Measurements from ENCODE around the gene EMX2. TPM values are rescaled to one million over a fixed set of nuclear protein-coding genes. Genes with fewer than 3 reads are reported as not detected.

EMX2 gene
- total RNA-seq, 1 donor from 2014 or later, result 24.7 TPM

GRCh38 chr10:117568334-117568733 lies 25.8 kb downstream of the EMX2 start:
- H3K27me3 Mint-ChIP-seq, result peaks cover 41% of the 10 kb centered on the region
- H3K36me3 Mint-ChIP-seq, result no peaks in the 10 kb centered on the region
- no peak overlapping the region for H3K4me3 Mint-ChIP-seq
- peaks cover 35% of the 10 kb centered on the region for H3K4me1 Mint-ChIP-seq (ENCODE audit: unreplicated experiment)
- H3K9me3 Mint-ChIP-seq, result no peaks in the 10 kb centered on the region
- no peak overlapping the region for H3K27ac Mint-ChIP-seq
- no peak for DNase-seq (ENCODE audit: extremely low spot score, unreplicated experiment)
- TF ChIP-seq CTCF (conservative IDR thresholded peaks at IDR 0.05), result no peak

- Mint-ChIP-seq H3K27me3 (peaks cover 41% of the 10 kb centered on the region), H3K36me3 (no peaks in the 10 kb centered on the region), H3K9me3 (no peaks in the 10 kb centered on the region), H3K4me3 (no peak overlapping the region), H3K4me1 (ENCODE audit: unreplicated experiment) (peaks cover 29% of the 10 kb centered on the region), H3K27ac (no peak overlapping the region)
- TF ChIP-seq CTCF (conservative IDR thresholded peaks at IDR 0.05), result no peak
- DNase-seq (ENCODE audit: extremely low spot score, unreplicated experiment), result no peak
Observed at GRCh38 chr10:117569610-117570390, 27.3 kb downstream of the EMX2 start.

GRCh38 chr10:117570880-117571279 lies 28.3 kb downstream of the EMX2 start:
- Mint-ChIP-seq H3K4me3 (no peak overlapping the region), H3K27me3 (peaks cover 47% of the 10 kb centered on the region)

GRCh38 chr10:117574498-117575146 lies 32.1 kb downstream of the EMX2 start:
- no peak for TF ChIP-seq CTCF (conservative IDR thresholded peaks at IDR 0.05)
- DNase-seq (ENCODE audit: extremely low spot score, unreplicated experiment), result no peak
- Mint-ChIP-seq H3K36me3 (no peaks in the 10 kb centered on the region), H3K27ac (peak overlapping the region; percentile 40), H3K27me3 (peaks cover 44% of the 10 kb centered on the region), H3K9me3 (no peaks in the 10 kb centered on the region), H3K4me1 (ENCODE audit: unreplicated experiment) (peaks cover 8% of the 10 kb centered on the region), H3K4me3 (peak overlapping the region; percentile 12)

More at GRCh38 chr10:117570880-117571279, 28.3 kb downstream of the EMX2 start:
- Mint-ChIP-seq H3K36me3 (no peaks in the 10 kb centered on the region), H3K9me3 (no peaks in the 10 kb centered on the region), H3K4me1 (ENCODE audit: unreplicated experiment) (peaks cover 22% of the 10 kb centered on the region), H3K27ac (no peak overlapping the region)
- TF ChIP-seq CTCF (conservative IDR thresholded peaks at IDR 0.05), result no peak
- DNase-seq (ENCODE audit: extremely low spot score, unreplicated experiment), result no peak

GRCh38 chr10:117578490-117578889 lies 35.9 kb downstream of the EMX2 start:
- no peaks in the 10 kb centered on the region for H3K4me1 Mint-ChIP-seq (ENCODE audit: unreplicated experiment)
- no peak for TF ChIP-seq CTCF (conservative IDR thresholded peaks at IDR 0.05)
- H3K27me3 Mint-ChIP-seq, result peaks cover 32% of the 10 kb centered on the region
- no peaks in the 10 kb centered on the region for H3K9me3 Mint-ChIP-seq
- no peak for DNase-seq (ENCODE audit: extremely low spot score, unreplicated experiment)
- no peak overlapping the region for H3K27ac Mint-ChIP-seq
- no peak overlapping the region for H3K4me3 Mint-ChIP-seq
- H3K36me3 Mint-ChIP-seq, result no peaks in the 10 kb centered on the region

Measured in type B pancreatic cell (in vitro differentiated cells).